GM12878 (cell line): ENCODE results near the gene FOXK1. TPM values are rescaled to one million over a fixed set of nuclear protein-coding genes. Genes with fewer than 3 reads are reported as not detected.

Experiments used
- ATAC-seq: fragments of 200-7000 bp; cut with Tn5 transposase; 3 replicates; pipeline ENCODE4 v1.9.1; 2020; ENCODE audit warnings: mild to moderate bottlenecking, moderate library complexity
- BruUV-seq: library from RNA; stranded (reverse); fragments of 400-500 nt; replicated peaks from 2 replicates; lab custom pipeline; 2021; lab: Mats Ljungman, UMichigan
- CTCF ChIA-PET: fragments of 300-600 bp; sonication (Branson Sonifier 250); formaldehyde crosslinking; extraction: SDS; loops from one replicate; lab custom pipeline; 2021; ENCODE audit warnings: inconsistent platforms; lab: Yijun Ruan, JAX
- POLR2A ChIA-PET: fragments of 350-600 bp; formaldehyde crosslinking; extraction: SDS; loops from one replicate; lab custom pipeline; 2021; ENCODE audit warnings: inconsistent platforms; lab: Charles Lee
- RAD21 ChIA-PET: fragments of 300-600 bp; sonication (Branson Sonifier 250); formaldehyde crosslinking; loops from one replicate; lab custom pipeline; 2023; ENCODE audit warnings: antibody characterized with exemption; ENCODE audit not compliant: unreplicated experiment; lab: Charles Lee
- SMC1A ChIA-PET: fragments of 300-600 bp; sonication (Branson Sonifier 250); formaldehyde crosslinking; loops from one replicate; lab custom pipeline; 2023; ENCODE audit not compliant: unreplicated experiment, uncharacterized antibody; lab: Charles Lee
- DNase-seq: peaks from one replicate; pipeline ENCODE4 v3.0.0-alpha.2; 2011; ENCODE audit warnings: low read depth, low spot score
- FAIRE-seq: peaks from 3 replicates; lab custom pipeline; 2011; peaks lifted over from hg19 to GRCh38; lab: Jason Lieb, UNC
- H2AFZ ChIP-seq: 2 replicates; pipeline ENCODE4 v1.6.0; 2011; ENCODE audit warnings: low read depth, low read length, control low read depth; ENCODE audit not compliant: control insufficient read depth
- H3K27ac ChIP-seq: 2 replicates; pipeline ENCODE4 v1.5.1; 2011; ENCODE audit warnings: control low read depth; ENCODE audit not compliant: control insufficient read depth, insufficient read depth
- H3K27me3 ChIP-seq, 2 experiments: replicated peaks in 1 of 2; 2 replicates each; pipeline versions ENCODE4 v1.6.0 to v1.6.1; 2011; ENCODE audit warnings: low read length in 1 of 2; ENCODE audit not compliant: control insufficient read depth in 2 of 2, insufficient read depth in 2 of 2
- H3K36me3 ChIP-seq, 2 experiments: 2 replicates each; pipeline ENCODE4 v1.5.1; 2011; ENCODE audit warnings: low read length in 1 of 2; ENCODE audit not compliant: control insufficient read depth in 2 of 2, insufficient read depth in 2 of 2
- H3K4me1 ChIP-seq: 2 replicates; pipeline ENCODE4 v1.6.1; 2011; ENCODE audit warnings: mild to moderate bottlenecking, low read length, moderate library complexity, mixed read lengths; ENCODE audit not compliant: control insufficient read depth, insufficient read depth
- H3K4me2 ChIP-seq: 2 replicates; pipeline ENCODE4 v1.6.0; 2011; ENCODE audit warnings: control low read depth; ENCODE audit not compliant: control insufficient read depth, insufficient read depth
- H3K4me3 ChIP-seq: fragments of 200-600 bp; sonication (generic); 2 replicates; pipeline ENCODE4 v1.5.1; 2016
- H3K79me2 ChIP-seq: 2 replicates; pipeline ENCODE4 v1.6.0; 2011; ENCODE audit warnings: low read length; ENCODE audit not compliant: control insufficient read depth, insufficient read depth
- H3K9ac ChIP-seq: 2 replicates; pipeline ENCODE4 v1.8.0; 2011; ENCODE audit warnings: low read length, control low read depth, mixed read lengths; ENCODE audit not compliant: control insufficient read depth, insufficient read depth
- H3K9me3 ChIP-seq: replicated peaks from 3 replicates; pipeline ENCODE4 v1.5.1; 2011; ENCODE audit warnings: mild to moderate bottlenecking, low read length; ENCODE audit not compliant: control insufficient read depth, insufficient read depth
- H4K20me1 ChIP-seq: 2 replicates; pipeline ENCODE4 v1.6.0; 2011; ENCODE audit not compliant: control insufficient read depth, insufficient read depth
- ATF7 ChIP-seq: fragments of 450-650 bp; IDR thresholded peaks from 2 replicates; pipeline ENCODE4 v1.6.1; 2016; ENCODE audit warnings: low read depth, mild to moderate bottlenecking
- CBFB ChIP-seq: IDR thresholded peaks from 2 replicates; pipeline ENCODE4 v1.6.1; 2016; ENCODE audit warnings: antibody characterized with exemption, low read depth
- EGR1 ChIP-seq, 2 experiments: IDR thresholded peaks; 1 replicate in 1 of 2; 2 replicates in 1 of 2; pipeline ENCODE4 v1.6.1; 2011 to 2012; ENCODE audit warnings: low read depth in 2 of 2, low read length in 2 of 2, borderline replicate concordance in 1 of 2, mild to moderate bottlenecking in 1 of 2, moderate library complexity in 1 of 2
- FOS ChIP-seq: IDR thresholded peaks from 3 replicates; pipeline ENCODE4 v1.6.1; 2011; ENCODE audit warnings: borderline replicate concordance; ENCODE audit not compliant: insufficient read length; ENCODE audit errors: extremely low read depth
- IKZF2 ChIP-seq, 2 experiments: fragments of 450-650 bp; IDR thresholded peaks; 2 replicates each; pipeline ENCODE4 v1.6.1; 2017; ENCODE audit warnings: mild to moderate bottlenecking in 2 of 2, moderate library complexity in 2 of 2
- LARP7 ChIP-seq: fragments of 450-650 bp; IDR thresholded peaks from 2 replicates; pipeline ENCODE4 v1.6.1; 2017; ENCODE audit warnings: mild to moderate bottlenecking
- MEF2A ChIP-seq: IDR thresholded peaks from 2 replicates; pipeline ENCODE4 v1.6.1; 2011; ENCODE audit warnings: low read depth, mild to moderate bottlenecking, low read length, moderate library complexity; ENCODE audit not compliant: insufficient read depth
- NFYB ChIP-seq: IDR thresholded peaks from 2 replicates; pipeline ENCODE4 v1.6.1; 2011; ENCODE audit warnings: low read depth, mild to moderate bottlenecking, low read length, improper control_type of control experiment, moderate library complexity; ENCODE audit not compliant: insufficient read depth
- NR2C2 ChIP-seq: IDR thresholded peaks from 2 replicates; pipeline ENCODE4 v1.6.1; 2011; ENCODE audit warnings: borderline replicate concordance, low read depth; ENCODE audit not compliant: control insufficient read depth, insufficient read length
- PBX3 ChIP-seq: IDR thresholded peaks from 2 replicates; pipeline ENCODE4 v1.6.1; 2011; ENCODE audit warnings: mild to moderate bottlenecking, low read depth, low read length, moderate library complexity; ENCODE audit not compliant: insufficient replicate concordance
- POLR2AphosphoS2 ChIP-seq: IDR thresholded peaks from 2 replicates; pipeline ENCODE4 v1.6.1; 2011; ENCODE audit warnings: low read depth, mild to moderate bottlenecking, low read length, improper control_type of control experiment, moderate library complexity
- RBBP5 ChIP-seq: fragments of 200-600 bp; sonication (generic); conservative IDR thresholded peaks from 2 replicates; pipeline ENCODE4 v1.6.1; 2016
- SRF ChIP-seq, 2 experiments: IDR thresholded peaks; 2 replicates each; pipeline ENCODE4 v1.6.1; 2011; ENCODE audit warnings: low read depth in 2 of 2, low read length in 2 of 2, mild to moderate bottlenecking in 1 of 2, moderate library complexity in 1 of 2
- ZNF24 ChIP-seq: fragments of 450-650 bp; IDR thresholded peaks from 2 replicates; pipeline ENCODE4 v1.6.1; 2017; ENCODE audit warnings: antibody characterized with exemption, mild to moderate bottlenecking
- WGBS: methylation state at CpG from one replicate; pipeline ENCODE4 v1.1.6; 2016; ENCODE audit warnings: low lambda C conversion rate; ENCODE audit not compliant: insufficient replicate concordance, insufficient coverage; ENCODE audit errors: missing lambda C conversion rate; 5-methylcytosine and 5-hydroxymethylcytosine counted together
- in situ Hi-C: fragments of 300-500 bp; cut with MboI; formaldehyde crosslinking; loops from 9 replicates; pipeline ENCODE4 v1.14.3; 2018; ENCODE audit warnings: mixed read lengths
- intact Hi-C: fragments of 100-400 bp; cut with micrococcal nuclease; formaldehyde crosslinking; loops from one replicate; pipeline ENCODE4 v1.14.2; 2022; ENCODE audit not compliant: unreplicated experiment
- polyA plus RNA-seq, 11 experiments: library from polyadenylated mRNA; depleted of rRNA in 4 of 11; unstranded in 6 of 11; stranded (reverse) in 5 of 11; fragments of >200 nt; fragmentation: Nextera tagmentation in 4 of 11; fragmentation: Illumina TruSeq in 1 of 11; extraction: Ambion mirVana in 4 of 11; extraction: Trizol in 1 of 11; gene quantifications; 1 replicate in 1 of 11; 2 replicates in 10 of 11; pipeline versions ENCODE4 v1.2.1 to v1.2.3, GENCODE V29; 2011 to 2016; ENCODE audit warnings: inconsistent platforms in 2 of 11, missing spikeins in 2 of 11, low read depth in 1 of 11
- total RNA-seq, 4 experiments: library from RNA; depleted of rRNA in 3 of 4; stranded (reverse); fragments of >200 nt in 3 of 4; fragmentation: Illumina TruSeq in 1 of 4; extraction: Trizol in 1 of 4; gene quantifications; 2 replicates each; pipeline versions ENCODE4 v1.2.1 to v1.2.3, GENCODE V29; 2013 to 2021
- TF ChIP-seq, protein P1 (sequence below): IDR thresholded peaks from 2 replicates; pipeline ENCODE4 v1.6.1; 2011; ENCODE audit warnings: low read depth, low read length, improper control_type of control experiment, borderline replicate concordance
- TF ChIP-seq, protein P2 (sequence below): fragments of 450-650 bp; IDR thresholded peaks from 2 replicates; pipeline ENCODE4 v1.6.1; 2016; ENCODE audit warnings: mild to moderate bottlenecking

FOXK1 gene
- total and polyA plus RNA-seq, 10 of the 15 experiments (the other 5 are each of a cell fraction or from before 2014, with no cell fraction given), result 0.24 to 31.8 (median 4.5) TPM

GRCh38 chr7:4648111-4648510, 34.0 kb upstream of the FOXK1 start:
- Histone ChIP-seq H4K20me1 (no peaks in the 10 kb centered on the region), H3K9ac (no peak overlapping the region), H2AFZ (no peak overlapping the region), H3K9me3 (no peaks in the 10 kb centered on the region; the same call in 2 of the 3 replicates), H3K36me3 (no peaks in the 10 kb centered on the region), H3K4me1 (no peaks in the 10 kb centered on the region), H3K79me2 (no peaks in the 10 kb centered on the region), H3K27ac (no peak overlapping the region), H3K4me2 (no peak overlapping the region), H3K4me3 (no peak overlapping the region), H3K27me3 (no peaks in the 10 kb centered on the region)
- 41% methylated on average over 6 of the region's 7 CpGs for WGBS
- FAIRE-seq (no peak), ATAC-seq (no peak), DNase-seq (no peak)
- TF ChIP-seq NFYB (no peak), IKZF2 (IDR thresholded peaks at IDR 0.05) (no peak), CBFB (no peak), MEF2A (no peak), ATF7 (no peak), FOS (no peak), SRF (IDR thresholded peaks at IDR 0.05; ENCODE audit: low read depth in 2 of 2, low read length in 2 of 2) (no peak), RBBP5 (no peak), PBX3 (no peak), NR2C2 (no peak), EGR1 (IDR thresholded peaks at IDR 0.05; ENCODE audit: borderline replicate concordance in 1 of 2, low read depth in 2 of 2, low read length in 2 of 2) (no peak), POLR2AphosphoS2 (no peak), LARP7 (no peak), ZNF24 (no peak)
- TF ChIP-seq, protein P1, sequence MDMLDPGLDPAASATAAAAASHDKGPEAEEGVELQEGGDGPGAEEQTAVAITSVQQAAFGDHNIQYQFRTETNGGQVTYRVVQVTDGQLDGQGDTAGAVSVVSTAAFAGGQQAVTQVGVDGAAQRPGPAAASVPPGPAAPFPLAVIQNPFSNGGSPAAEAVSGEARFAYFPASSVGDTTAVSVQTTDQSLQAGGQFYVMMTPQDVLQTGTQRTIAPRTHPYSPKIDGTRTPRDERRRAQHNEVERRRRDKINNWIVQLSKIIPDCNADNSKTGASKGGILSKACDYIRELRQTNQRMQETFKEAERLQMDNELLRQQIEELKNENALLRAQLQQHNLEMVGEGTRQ, result no peak
- TF ChIP-seq, protein P2, sequence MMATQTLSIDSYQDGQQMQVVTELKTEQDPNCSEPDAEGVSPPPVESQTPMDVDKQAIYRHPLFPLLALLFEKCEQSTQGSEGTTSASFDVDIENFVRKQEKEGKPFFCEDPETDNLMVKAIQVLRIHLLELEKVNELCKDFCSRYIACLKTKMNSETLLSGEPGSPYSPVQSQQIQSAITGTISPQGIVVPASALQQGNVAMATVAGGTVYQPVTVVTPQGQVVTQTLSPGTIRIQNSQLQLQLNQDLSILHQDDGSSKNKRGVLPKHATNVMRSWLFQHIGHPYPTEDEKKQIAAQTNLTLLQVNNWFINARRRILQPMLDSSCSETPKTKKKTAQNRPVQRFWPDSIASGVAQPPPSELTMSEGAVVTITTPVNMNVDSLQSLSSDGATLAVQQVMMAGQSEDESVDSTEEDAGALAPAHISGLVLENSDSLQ, result no peak
- RAD21 ChIA-PET, result no interaction called here
- SMC1A ChIA-PET, result no interaction called here
- POLR2A ChIA-PET, result interaction anchor here (0.7 kb wide), 1 partner anchor 35 kb away, joined by 3 read pairs; no protein-coding TSS in a partner anchor
- BruUV-seq, result no TSS peak
- in situ Hi-C loops (no loop called here), intact Hi-C loops (no loop called here)
- CTCF ChIA-PET, result no interaction called here
